Measurements from ENCODE around the gene RBM48. TPM values are rescaled to one million over a fixed set of nuclear protein-coding genes. Genes with fewer than 3 reads are reported as not detected.
A peak's percentile ranks its signal among the peaks of the same experiment; 100 is the strongest.

The RBM48 gene
- polyA plus RNA-seq, 2 of the 4 experiments (the other 2 are of a cell fraction): 7.0 to 7.1 TPM

DNA sequence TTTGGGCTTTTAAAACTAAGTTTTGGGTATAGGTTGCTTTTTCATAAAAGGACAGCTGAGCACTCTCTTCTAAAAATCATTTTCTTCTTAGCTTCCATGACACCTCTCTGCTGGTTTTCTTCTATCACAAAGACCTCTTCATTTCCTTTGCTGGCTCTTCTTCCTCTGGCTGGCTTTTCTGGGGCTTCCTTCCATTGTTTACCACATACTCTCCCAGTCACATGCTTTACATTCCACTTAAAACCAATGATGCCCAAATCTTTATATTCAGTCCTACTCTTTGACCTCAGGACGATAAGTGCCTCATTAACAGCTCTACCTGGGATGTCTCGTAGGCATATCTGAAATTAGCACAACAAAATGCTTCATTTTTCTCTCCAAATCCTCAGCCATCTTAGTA lies 34.8 kb downstream of the RBM48 start:
- Histone ChIP-seq H3K9me3 (no peaks in the 10 kb centered on the region), H3K4me1 (no peaks in the 10 kb centered on the region), H3K27ac (no peak overlapping the region), H3K4me2 (no peak overlapping the region), H3K4me3 (no peak overlapping the region)
- DNase-seq (ENCODE audit: low read depth in 1 of 2, low spot score in 1 of 2) (no peak), FAIRE-seq (no peak), ATAC-seq (no peak)
- no peak for TF ChIP-seq CHD2 (IDR thresholded peaks at IDR 0.05; ENCODE audit: low read length, partially characterized antibody)
- TF ChIP-seq, protein P1, sequence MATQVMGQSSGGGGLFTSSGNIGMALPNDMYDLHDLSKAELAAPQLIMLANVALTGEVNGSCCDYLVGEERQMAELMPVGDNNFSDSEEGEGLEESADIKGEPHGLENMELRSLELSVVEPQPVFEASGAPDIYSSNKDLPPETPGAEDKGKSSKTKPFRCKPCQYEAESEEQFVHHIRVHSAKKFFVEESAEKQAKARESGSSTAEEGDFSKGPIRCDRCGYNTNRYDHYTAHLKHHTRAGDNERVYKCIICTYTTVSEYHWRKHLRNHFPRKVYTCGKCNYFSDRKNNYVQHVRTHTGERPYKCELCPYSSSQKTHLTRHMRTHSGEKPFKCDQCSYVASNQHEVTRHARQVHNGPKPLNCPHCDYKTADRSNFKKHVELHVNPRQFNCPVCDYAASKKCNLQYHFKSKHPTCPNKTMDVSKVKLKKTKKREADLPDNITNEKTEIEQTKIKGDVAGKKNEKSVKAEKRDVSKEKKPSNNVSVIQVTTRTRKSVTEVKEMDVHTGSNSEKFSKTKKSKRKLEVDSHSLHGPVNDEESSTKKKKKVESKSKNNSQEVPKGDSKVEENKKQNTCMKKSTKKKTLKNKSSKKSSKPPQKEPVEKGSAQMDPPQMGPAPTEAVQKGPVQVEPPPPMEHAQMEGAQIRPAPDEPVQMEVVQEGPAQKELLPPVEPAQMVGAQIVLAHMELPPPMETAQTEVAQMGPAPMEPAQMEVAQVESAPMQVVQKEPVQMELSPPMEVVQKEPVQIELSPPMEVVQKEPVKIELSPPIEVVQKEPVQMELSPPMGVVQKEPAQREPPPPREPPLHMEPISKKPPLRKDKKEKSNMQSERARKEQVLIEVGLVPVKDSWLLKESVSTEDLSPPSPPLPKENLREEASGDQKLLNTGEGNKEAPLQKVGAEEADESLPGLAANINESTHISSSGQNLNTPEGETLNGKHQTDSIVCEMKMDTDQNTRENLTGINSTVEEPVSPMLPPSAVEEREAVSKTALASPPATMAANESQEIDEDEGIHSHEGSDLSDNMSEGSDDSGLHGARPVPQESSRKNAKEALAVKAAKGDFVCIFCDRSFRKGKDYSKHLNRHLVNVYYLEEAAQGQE (IDR thresholded peaks at IDR 0.05): no peak
- TF ChIP-seq, protein P2, sequence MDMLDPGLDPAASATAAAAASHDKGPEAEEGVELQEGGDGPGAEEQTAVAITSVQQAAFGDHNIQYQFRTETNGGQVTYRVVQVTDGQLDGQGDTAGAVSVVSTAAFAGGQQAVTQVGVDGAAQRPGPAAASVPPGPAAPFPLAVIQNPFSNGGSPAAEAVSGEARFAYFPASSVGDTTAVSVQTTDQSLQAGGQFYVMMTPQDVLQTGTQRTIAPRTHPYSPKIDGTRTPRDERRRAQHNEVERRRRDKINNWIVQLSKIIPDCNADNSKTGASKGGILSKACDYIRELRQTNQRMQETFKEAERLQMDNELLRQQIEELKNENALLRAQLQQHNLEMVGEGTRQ (IDR thresholded peaks at IDR 0.05): no peak
- ChIA-PET CTCF (interaction anchor here (0.7 kb wide), 1 partner anchor 26 kb away, joined by 3 read pairs; no protein-coding TSS in a partner anchor), POLR2A (interaction anchor here (0.6 kb wide), 1 partner anchor 9 kb away, joined by 5 read pairs; no protein-coding TSS in a partner anchor)
- WGBS (ENCODE audit: missing lambda C conversion rate): 96% methylated on average over 2 of the region's 2 CpGs

DNA sequence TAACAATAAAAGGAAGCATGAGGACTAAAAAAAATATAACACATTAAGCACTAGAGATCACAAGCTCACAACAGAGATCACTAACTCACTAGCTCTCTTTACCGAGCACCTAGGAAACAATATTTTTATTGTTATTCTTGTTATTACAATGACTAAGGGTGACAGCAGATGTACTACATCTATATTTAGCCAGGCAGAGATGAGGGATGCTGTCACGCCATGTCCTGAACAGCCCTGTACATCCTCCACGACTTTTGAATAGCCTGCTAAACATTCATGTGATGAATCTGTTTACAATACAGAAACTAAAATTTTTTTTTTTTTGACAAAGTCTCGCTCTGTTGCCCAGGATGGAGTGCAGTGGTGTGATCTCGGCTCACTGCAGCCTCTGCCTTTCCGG lies 38.9 kb downstream of the RBM48 start:
- no peak overlapping the region for H3K27ac ChIP-seq

DNA sequence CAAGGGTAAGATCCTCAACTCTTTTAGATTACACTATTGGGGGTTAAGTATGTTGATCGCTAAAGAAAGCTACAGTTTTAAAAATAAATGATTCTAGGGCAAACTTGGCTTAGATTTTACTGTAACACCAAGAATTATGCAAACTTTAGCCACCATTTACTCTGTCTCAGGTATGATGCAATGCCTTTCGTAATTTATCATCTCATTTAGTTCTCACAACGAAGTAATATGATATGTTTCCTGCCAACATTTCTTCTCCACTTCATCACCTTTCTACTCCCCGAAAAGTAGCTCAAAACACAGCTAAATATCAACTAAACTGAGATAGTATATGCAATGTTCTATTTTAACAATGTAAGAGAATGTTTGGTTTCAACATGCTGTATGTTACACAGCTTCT lies 40.5 kb downstream of the RBM48 start:
- 90% methylated on average over 4 of the region's 4 CpGs for WGBS (ENCODE audit: missing lambda C conversion rate)
- Histone ChIP-seq H3K9me3 (no peaks in the 10 kb centered on the region), H3K4me3 (no peak overlapping the region), H3K4me2 (no peak overlapping the region), H3K4me1 (no peaks in the 10 kb centered on the region), H3K27ac (no peak overlapping the region)
- ATAC-seq: no peak
- no peak for DNase-seq (ENCODE audit: low read depth in 1 of 2, low spot score in 1 of 2)
- TF ChIP-seq, protein P3, sequence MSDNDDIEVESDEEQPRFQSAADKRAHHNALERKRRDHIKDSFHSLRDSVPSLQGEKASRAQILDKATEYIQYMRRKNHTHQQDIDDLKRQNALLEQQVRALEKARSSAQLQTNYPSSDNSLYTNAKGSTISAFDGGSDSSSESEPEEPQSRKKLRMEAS (IDR thresholded peaks at IDR 0.05): no peak
- TF ChIP-seq CEBPB (IDR thresholded peaks at IDR 0.05): peak in 1 of 2 experiments; percentile 27; a peak in 1 of 4 replicates
- no peak for TF ChIP-seq CHD2 (IDR thresholded peaks at IDR 0.05; ENCODE audit: low read length, partially characterized antibody)
- TF ChIP-seq NPAS2 (CRISPR knock-in tag; IDR thresholded peaks at IDR 0.05; ENCODE audit: borderline replicate concordance): no peak
- TF ChIP-seq SREBF2 (IDR thresholded peaks at IDR 0.05): no peak
- ChIA-PET CTCF (interaction anchor here (1.0 kb wide), 1 partner anchor 41 kb away, joined by 3 read pairs; the partner anchor contains the start of genes PEX1 and RBM48), POLR2A (no interaction called here)
- peak; percentile 51 for FAIRE-seq

More for the DNA sequence above, 38.9 kb downstream of the RBM48 start:
- H3K4me3 ChIP-seq: no peak overlapping the region
- ATAC-seq (no peak), DNase-seq (ENCODE audit: low read depth in 1 of 2, low spot score in 1 of 2) (no peak), FAIRE-seq (peak; percentile 13)
- no peaks in the 10 kb centered on the region for H3K4me1 ChIP-seq
- H3K9me3 ChIP-seq: no peaks in the 10 kb centered on the region
- ChIA-PET CTCF (interaction anchor here (0.9 kb wide), 1 partner anchor 54 kb away, joined by 5 read pairs; no protein-coding TSS in a partner anchor), POLR2A (no interaction called here)
- no peak for TF ChIP-seq CHD2 (IDR thresholded peaks at IDR 0.05; ENCODE audit: low read length, partially characterized antibody)
- TF ChIP-seq EHF (CRISPR knock-in tag; IDR thresholded peaks at IDR 0.05): no peak
- no peak for TF ChIP-seq GATA3 (IDR thresholded peaks at IDR 0.05; ENCODE audit: borderline replicate concordance)
- 86% methylated on average over 6 of the region's 6 CpGs for WGBS (ENCODE audit: missing lambda C conversion rate)
- no peak overlapping the region for H3K4me2 ChIP-seq

DNA sequence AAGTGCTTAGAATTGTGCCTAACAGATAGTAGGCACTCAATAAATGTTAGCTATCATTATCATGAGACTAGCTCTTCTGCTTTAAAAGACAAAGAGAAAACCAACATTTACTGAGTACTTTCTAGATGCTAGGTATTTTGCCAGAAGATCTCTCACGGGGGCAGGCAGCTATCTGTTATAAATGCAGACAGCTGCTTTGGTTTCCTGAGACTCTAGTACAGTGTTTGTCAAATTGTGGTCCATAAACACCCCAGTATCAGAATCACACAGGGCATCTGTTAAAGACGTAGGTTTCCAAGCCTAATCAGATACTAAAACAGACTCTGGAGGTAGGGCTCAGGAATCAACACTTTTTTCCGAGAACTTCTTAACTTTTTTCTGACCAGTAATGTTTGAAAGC lies 47.7 kb downstream of the RBM48 start:
- 91% methylated on average over 3 of the region's 3 CpGs for WGBS (ENCODE audit: missing lambda C conversion rate)
- CTCF ChIA-PET: interaction anchor here (0.5 to 1.0 kb wide), 2 partner anchors 14 to 17 kb away, joined by 3 to 4 read pairs; partner anchors contain the start of gene FAM133B
- no peaks in the 10 kb centered on the region for H3K9me3 ChIP-seq
- no peak for ATAC-seq
- POLR2A ChIA-PET: interaction anchor here (0.6 to 0.9 kb wide), 2 partner anchors 14 to 48 kb away, joined by 3 read pairs; partner anchors contain the start of genes FAM133B and RBM48
- no peak for DNase-seq (ENCODE audit: low read depth in 1 of 2, low spot score in 1 of 2)
- H3K4me3 ChIP-seq: no peak overlapping the region
- no peak overlapping the region for H3K27ac ChIP-seq
- no peaks in the 10 kb centered on the region for H3K4me1 ChIP-seq
- FAIRE-seq: no peak
- no peak overlapping the region for H3K4me2 ChIP-seq
- TF ChIP-seq, protein P4, sequence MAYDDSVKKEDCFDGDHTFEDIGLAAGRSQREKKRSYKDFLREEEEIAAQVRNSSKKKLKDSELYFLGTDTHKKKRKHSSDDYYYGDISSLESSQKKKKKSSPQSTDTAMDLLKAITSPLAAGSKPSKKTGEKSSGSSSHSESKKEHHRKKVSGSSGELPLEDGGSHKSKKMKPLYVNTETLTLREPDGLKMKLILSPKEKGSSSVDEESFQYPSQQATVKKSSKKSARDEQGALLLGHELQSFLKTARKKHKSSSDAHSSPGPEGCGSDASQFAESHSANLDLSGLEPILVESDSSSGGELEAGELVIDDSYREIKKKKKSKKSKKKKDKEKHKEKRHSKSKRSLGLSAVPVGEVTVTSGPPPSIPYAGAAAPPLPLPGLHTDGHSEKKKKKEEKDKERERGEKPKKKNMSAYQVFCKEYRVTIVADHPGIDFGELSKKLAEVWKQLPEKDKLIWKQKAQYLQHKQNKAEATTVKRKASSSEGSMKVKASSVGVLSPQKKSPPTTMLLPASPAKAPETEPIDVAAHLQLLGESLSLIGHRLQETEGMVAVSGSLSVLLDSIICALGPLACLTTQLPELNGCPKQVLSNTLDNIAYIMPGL (CRISPR knock-in tag; IDR thresholded peaks at IDR 0.05; ENCODE audit: borderline replicate concordance): no peak
- TF ChIP-seq FOSL2 (IDR thresholded peaks at IDR 0.05): no peak
- TF ChIP-seq FOSL2 (CRISPR knock-in tag; IDR thresholded peaks at IDR 0.05): no peak
